Osteocyte (in vitro differentiated cells): ENCODE measurements around the gene RPTOR. TPM values are rescaled to one million over a fixed set of nuclear protein-coding genes. Genes with fewer than 3 reads are reported as not detected.
"Not testable (repeated sequence)": the region's sequence is repeated elsewhere in the genome, so short reads cannot be mapped to it uniquely, and the experiment has no call there.

ENCODE experiments used
- DNase-seq: peaks from one replicate; pipeline ENCODE4 v3.0.0; 2021; ENCODE audit warnings: mixed read lengths; ENCODE audit not compliant: unreplicated experiment; ENCODE audit errors: extremely low spot score
- H3K27ac Mint-ChIP-seq: one replicate; pipeline ENCODE4 v1.8.0; 2021; ENCODE audit warnings: mild to moderate bottlenecking, mixed read lengths; ENCODE audit not compliant: unreplicated experiment
- H3K27me3 Mint-ChIP-seq: one replicate; pipeline ENCODE4 v1.8.0; 2021; ENCODE audit warnings: mixed read lengths; ENCODE audit not compliant: unreplicated experiment
- H3K36me3 Mint-ChIP-seq: one replicate; pipeline ENCODE4 v1.8.0; 2021; ENCODE audit warnings: mixed read lengths; ENCODE audit not compliant: unreplicated experiment
- H3K4me1 Mint-ChIP-seq: one replicate; pipeline ENCODE4 v1.8.0; 2021; ENCODE audit warnings: mixed read lengths; ENCODE audit not compliant: unreplicated experiment
- H3K4me3 Mint-ChIP-seq: one replicate; pipeline ENCODE4 v1.8.0; 2021; ENCODE audit warnings: mild to moderate bottlenecking, moderate library complexity, mixed read lengths; ENCODE audit not compliant: unreplicated experiment
- H3K9me3 Mint-ChIP-seq: one replicate; pipeline ENCODE4 v1.8.0; 2021; ENCODE audit warnings: mixed read lengths; ENCODE audit not compliant: unreplicated experiment
- total RNA-seq: library from RNA; stranded (reverse); gene quantifications from 2 replicates; pipeline ENCODE4 v1.2.1, GENCODE V29; 2021
- TF ChIP-seq, protein P1 (sequence below): fragments of 200-600 bp; sonication (generic); IDR thresholded peaks from 2 replicates; pipeline ENCODE4 v1.5.0; 2021; ENCODE audit warnings: antibody characterized with exemption, mild to moderate bottlenecking, moderate library complexity

The RPTOR gene
- total RNA-seq, 1 donor from 2014 or later: 36.0 TPM

DNA sequence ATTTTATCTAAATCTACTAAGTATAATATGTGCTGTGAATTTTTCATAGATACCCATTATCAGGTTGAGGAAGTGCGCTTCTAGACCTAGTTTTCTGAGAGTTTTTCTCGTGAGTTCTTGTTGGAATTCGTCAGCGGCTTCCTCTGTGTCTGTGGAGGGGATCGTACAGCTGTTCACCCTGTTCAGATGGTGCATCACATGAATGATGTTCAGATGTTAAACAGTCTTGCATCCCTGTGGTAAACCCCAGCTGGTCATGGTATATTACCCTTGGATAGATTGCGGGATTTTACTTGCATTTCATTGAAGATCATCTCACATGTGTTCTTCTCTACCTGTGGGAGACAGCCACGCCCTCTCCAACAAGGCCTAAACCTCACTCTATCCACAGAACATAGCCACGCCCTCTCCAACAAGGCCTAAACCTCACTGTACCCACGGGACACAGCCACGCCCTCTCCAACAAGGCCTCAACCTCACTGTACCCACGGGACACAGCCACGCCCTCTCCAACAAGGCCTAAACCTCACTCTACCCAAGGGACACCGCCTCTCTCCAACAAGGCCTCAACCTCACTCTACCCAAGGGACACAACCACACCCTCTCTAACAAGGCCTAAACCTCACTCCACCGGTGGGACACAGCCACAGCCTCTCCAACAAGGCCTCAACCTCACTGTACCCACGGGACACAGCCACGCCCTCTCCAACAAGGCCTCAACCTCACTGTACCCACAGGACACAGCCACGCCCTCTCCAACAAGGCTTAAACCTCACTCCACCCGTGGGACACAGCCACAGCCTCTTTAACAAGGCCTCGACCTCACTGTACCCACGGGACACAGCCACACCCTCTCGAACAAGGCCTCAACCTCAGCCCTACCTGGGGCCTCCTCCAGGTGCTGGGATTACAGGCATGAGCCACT is 266.8 kb downstream of the RPTOR start:
- DNase-seq: no peak
- Mint-ChIP-seq H3K4me1 (peaks cover 5% of the 10 kb centered on the region), H3K27ac (no peak overlapping the region), H3K9me3 (peaks cover 10% of the 10 kb centered on the region), H3K4me3 (no peak overlapping the region), H3K36me3 (peaks cover 20% of the 10 kb centered on the region), H3K27me3 (no peaks in the 10 kb centered on the region)
- TF ChIP-seq, protein P1, sequence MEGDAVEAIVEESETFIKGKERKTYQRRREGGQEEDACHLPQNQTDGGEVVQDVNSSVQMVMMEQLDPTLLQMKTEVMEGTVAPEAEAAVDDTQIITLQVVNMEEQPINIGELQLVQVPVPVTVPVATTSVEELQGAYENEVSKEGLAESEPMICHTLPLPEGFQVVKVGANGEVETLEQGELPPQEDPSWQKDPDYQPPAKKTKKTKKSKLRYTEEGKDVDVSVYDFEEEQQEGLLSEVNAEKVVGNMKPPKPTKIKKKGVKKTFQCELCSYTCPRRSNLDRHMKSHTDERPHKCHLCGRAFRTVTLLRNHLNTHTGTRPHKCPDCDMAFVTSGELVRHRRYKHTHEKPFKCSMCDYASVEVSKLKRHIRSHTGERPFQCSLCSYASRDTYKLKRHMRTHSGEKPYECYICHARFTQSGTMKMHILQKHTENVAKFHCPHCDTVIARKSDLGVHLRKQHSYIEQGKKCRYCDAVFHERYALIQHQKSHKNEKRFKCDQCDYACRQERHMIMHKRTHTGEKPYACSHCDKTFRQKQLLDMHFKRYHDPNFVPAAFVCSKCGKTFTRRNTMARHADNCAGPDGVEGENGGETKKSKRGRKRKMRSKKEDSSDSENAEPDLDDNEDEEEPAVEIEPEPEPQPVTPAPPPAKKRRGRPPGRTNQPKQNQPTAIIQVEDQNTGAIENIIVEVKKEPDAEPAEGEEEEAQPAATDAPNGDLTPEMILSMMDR: no peak

DNA sequence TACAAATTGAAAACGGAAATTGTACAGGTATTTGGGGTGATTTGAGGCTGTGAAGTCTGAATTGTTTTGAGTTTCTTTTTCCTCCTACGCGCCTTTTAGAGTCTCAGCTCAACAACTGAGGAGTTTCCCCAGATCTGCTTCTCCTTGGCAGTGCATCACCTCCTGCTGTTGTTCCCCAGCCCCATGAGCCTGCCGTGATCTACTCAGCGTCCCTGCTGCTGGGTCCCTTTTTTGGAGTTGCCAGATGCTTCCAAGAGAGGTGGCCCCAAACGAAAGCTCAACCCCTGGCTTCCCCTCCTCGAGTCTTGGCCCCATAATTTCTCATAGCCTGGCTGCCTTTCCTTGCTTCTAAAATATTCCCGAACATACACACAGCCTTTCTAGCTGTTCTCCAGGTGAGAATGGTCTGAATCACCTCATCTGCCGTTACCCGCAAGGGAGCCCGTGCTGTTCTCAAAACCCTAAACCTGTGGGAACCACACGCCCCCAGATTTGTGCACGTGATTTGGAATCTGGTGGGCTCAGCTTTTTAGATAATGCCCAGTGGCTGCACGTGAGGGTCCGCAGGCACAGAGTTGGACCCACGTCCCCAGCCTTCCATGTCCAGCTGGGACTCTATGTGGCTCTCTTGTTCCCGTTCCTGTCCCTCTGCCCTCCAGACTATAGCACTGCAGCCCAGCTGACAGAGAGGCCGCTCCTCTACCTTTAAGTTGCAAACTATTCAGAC is 267.9 kb downstream of the RPTOR start:
- Mint-ChIP-seq H3K4me1 (peaks cover 7% of the 10 kb centered on the region), H3K27me3 (no peaks in the 10 kb centered on the region), H3K4me3 (no peak overlapping the region), H3K36me3 (peaks cover 12% of the 10 kb centered on the region), H3K9me3 (peaks cover 3% of the 10 kb centered on the region), H3K27ac (no peak overlapping the region)
- no peak for DNase-seq
- TF ChIP-seq, protein P1: no peak

DNA sequence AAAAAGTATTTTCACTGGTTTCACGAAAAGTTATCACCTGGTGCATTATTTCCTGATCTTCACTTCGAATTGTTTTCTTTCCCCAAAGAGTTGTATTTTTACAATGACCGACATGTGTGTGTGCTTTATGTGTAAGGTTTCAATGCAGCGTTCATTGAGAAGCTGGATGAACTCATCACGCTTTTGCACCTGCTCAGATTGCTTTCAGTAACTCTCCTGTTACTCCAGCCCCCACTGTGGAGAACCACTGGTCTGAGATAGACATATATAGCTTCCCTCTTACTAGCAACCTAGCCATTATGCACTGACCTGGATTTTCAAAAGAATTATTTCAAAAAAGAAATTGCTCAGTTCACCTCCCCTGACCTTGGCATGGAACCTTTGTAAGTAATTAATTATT is 268.7 kb downstream of the RPTOR start:
- H3K4me3 Mint-ChIP-seq: no peak overlapping the region
- DNase-seq: no peak
- no peaks in the 10 kb centered on the region for H3K27me3 Mint-ChIP-seq
- H3K27ac Mint-ChIP-seq: no peak overlapping the region
- H3K9me3 Mint-ChIP-seq: no peaks in the 10 kb centered on the region
- peaks cover 10% of the 10 kb centered on the region for H3K36me3 Mint-ChIP-seq
- peaks cover 9% of the 10 kb centered on the region for H3K4me1 Mint-ChIP-seq
- TF ChIP-seq, protein P1: no peak

DNA sequence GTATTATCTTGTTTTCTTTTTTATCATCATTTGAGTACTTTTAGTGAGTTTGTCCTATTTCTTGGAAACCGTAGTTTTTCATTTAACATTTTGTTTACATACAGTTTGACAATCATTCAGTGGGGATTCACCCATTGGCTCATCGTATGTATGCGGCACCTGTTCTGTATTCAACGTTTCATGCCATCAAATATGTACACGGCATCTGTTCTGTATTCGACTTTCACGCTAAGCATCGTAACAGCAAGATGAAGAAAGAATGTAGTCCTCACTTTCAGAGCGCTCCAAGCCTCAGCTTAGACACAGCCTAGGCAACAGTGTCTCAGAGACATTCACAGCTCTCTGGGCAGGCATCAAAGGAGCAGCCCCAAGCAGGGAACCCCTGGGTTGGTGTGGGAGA is 269.9 kb downstream of the RPTOR start:
- TF ChIP-seq, protein P1: no peak
- H3K27ac Mint-ChIP-seq: no peak overlapping the region
- H3K4me3 Mint-ChIP-seq: no peak overlapping the region
- peaks cover 4% of the 10 kb centered on the region for H3K36me3 Mint-ChIP-seq
- DNase-seq: no peak
- no peaks in the 10 kb centered on the region for H3K9me3 Mint-ChIP-seq
- H3K4me1 Mint-ChIP-seq: peaks cover 9% of the 10 kb centered on the region
- H3K27me3 Mint-ChIP-seq: no peaks in the 10 kb centered on the region

DNA sequence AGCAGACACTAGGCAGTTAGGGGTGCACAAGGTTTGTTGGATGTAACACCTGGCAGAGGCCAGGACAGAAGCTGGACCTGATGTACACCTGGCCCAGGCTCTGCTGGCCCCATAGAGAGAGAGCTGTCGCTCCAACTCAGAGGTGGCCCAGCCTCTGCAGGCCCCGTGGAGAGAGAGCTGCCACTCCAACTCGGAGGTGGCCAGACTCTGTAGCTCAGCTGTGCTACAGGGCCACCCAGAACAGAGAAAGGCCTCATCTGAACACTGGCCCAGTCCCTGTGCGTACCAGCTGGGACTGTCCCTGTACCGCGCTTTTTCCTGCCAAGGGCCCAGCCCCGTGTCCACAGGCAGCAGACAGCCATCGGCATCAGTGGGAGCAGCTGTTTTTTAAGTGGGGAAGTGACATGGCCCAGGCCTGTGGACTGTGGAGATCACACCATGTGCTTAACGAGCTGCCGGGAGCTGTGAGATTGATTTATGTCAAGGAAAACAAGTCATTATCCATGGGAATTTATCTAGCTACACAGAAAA is 270.6 kb downstream of the RPTOR start:
- no peak for DNase-seq
- Mint-ChIP-seq H3K9me3 (no peaks in the 10 kb centered on the region), H3K27me3 (no peaks in the 10 kb centered on the region), H3K27ac (no peak overlapping the region), H3K4me3 (no peak overlapping the region), H3K4me1 (peaks cover 15% of the 10 kb centered on the region), H3K36me3 (peaks cover 4% of the 10 kb centered on the region)
- TF ChIP-seq, protein P1: no peak

DNA sequence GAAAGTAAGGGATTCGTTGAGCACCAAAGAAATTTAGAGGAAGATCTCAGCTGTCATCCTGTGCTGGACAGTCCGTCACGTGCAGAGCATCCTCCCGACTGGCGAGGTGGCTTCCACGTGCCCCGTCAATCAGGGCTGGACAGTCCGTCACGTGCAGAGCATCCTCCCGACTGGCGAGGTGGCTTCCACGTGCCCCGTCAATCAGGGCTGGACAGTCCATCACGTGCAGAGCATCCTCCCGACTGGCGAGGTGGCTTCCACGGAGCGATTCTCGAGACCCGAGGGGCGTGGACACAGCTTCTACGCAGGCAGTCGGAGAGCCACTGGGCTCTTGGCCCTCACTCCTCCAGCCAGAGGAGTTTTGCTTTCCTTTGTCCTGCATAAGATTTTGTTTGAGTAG is 271.1 kb downstream of the RPTOR start:
- H3K27ac Mint-ChIP-seq, H3K36me3 Mint-ChIP-seq, DNase-seq, H3K9me3 Mint-ChIP-seq, H3K27me3 Mint-ChIP-seq, H3K4me3 Mint-ChIP-seq: not testable (repeated sequence)
- peaks cover 17% of the 10 kb centered on the region for H3K4me1 Mint-ChIP-seq
